ENCODE measurements around the gene FGFBP2. TPM values are rescaled to one million over a fixed set of nuclear protein-coding genes. Genes with fewer than 3 reads are reported as not detected.

The FGFBP2 gene
- total RNA-seq = 1.8 and 2.0 TPM in 2 replicates

- H3K27ac Mint-ChIP-seq = peak within 1 kb of the TSS; percentile 37
These were observed at the start of gene FGFBP2 for GRCh38 chr4:15963001-15963451. TSS of gene FGFBP2 (minus strand) at chr4:15963175. CDS start at chr4:15963129, 46 bp downstream.

GRCh38 chr4:16011173-16011572 lies 48.2 kb upstream of the FGFBP2 start:
- Mint-ChIP-seq H3K27ac (no peak overlapping the region), H3K36me3 (ENCODE audit: low read depth) (no peaks in the 10 kb centered on the region), H3K4me3 (no peak overlapping the region), H3K27me3 (peaks cover 9% of the 10 kb centered on the region), H3K9me3 (no peaks in the 10 kb centered on the region), H3K4me1 (no peaks in the 10 kb centered on the region)
- intact Hi-C loops (cut with micrococcal nuclease) = no loop called here
- DNase-seq = no peak

More at GRCh38 chr4:15963001-15963451, at the start of gene FGFBP2:
- H3K9me3 Mint-ChIP-seq = no peaks in the 10 kb centered on the region
- peak within 1 kb of the TSS; percentile 35 for H3K4me3 Mint-ChIP-seq
- H3K27me3 Mint-ChIP-seq = peaks cover 12% of the 10 kb centered on the region
- intact Hi-C loops (cut with micrococcal nuclease) = loop anchor here (1.0 kb wide), 1 partner anchor 38 kb away; no protein-coding TSS in a partner anchor
- H3K4me1 Mint-ChIP-seq = peaks cover 12% of the 10 kb centered on the region
- peak; percentile 86 for DNase-seq
- H3K36me3 Mint-ChIP-seq (ENCODE audit: low read depth) = no peaks in the 10 kb centered on the region

- Mint-ChIP-seq H3K27me3 (peaks cover 16% of the 10 kb centered on the region), H3K27ac (no peak overlapping the region), H3K4me3 (no peak overlapping the region), H3K4me1 (no peaks in the 10 kb centered on the region), H3K36me3 (ENCODE audit: low read depth) (no peaks in the 10 kb centered on the region), H3K9me3 (no peaks in the 10 kb centered on the region)
- no peak for DNase-seq
- intact Hi-C loops (cut with micrococcal nuclease) = no loop called here
These were observed 46.2 kb upstream of the FGFBP2 start for GRCh38 chr4:16009153-16009552.

GRCh38 chr4:16007471-16008095 lies 44.6 kb upstream of the FGFBP2 start:
- Mint-ChIP-seq H3K27me3 (peaks cover 17% of the 10 kb centered on the region), H3K36me3 (ENCODE audit: low read depth) (no peaks in the 10 kb centered on the region), H3K27ac (no peak overlapping the region), H3K4me1 (no peaks in the 10 kb centered on the region), H3K4me3 (no peak overlapping the region), H3K9me3 (no peaks in the 10 kb centered on the region)
- intact Hi-C loops (cut with micrococcal nuclease) = no loop called here
- DNase-seq = no peak

- Mint-ChIP-seq H3K4me3 (no peak overlapping the region), H3K27ac (no peak overlapping the region), H3K9me3 (no peaks in the 10 kb centered on the region), H3K4me1 (no peaks in the 10 kb centered on the region), H3K36me3 (ENCODE audit: low read depth) (no peaks in the 10 kb centered on the region), H3K27me3 (peaks cover 17% of the 10 kb centered on the region)
- intact Hi-C loops (cut with micrococcal nuclease) = no loop called here
- no peak for DNase-seq
These were observed 43.9 kb upstream of the FGFBP2 start for GRCh38 chr4:16006771-16007446.

- peaks cover 17% of the 10 kb centered on the region for H3K27me3 Mint-ChIP-seq
- H3K27ac Mint-ChIP-seq = no peak overlapping the region
- no peaks in the 10 kb centered on the region for H3K4me1 Mint-ChIP-seq
- intact Hi-C loops (cut with micrococcal nuclease) = no loop called here
- H3K36me3 Mint-ChIP-seq (ENCODE audit: low read depth) = no peaks in the 10 kb centered on the region
- no peaks in the 10 kb centered on the region for H3K9me3 Mint-ChIP-seq
- no peak overlapping the region for H3K4me3 Mint-ChIP-seq
- DNase-seq = no peak
These were observed 42.7 kb upstream of the FGFBP2 start for GRCh38 chr4:16005676-16006075.

GRCh38 chr4:16001484-16001858 lies 38.5 kb upstream of the FGFBP2 start:
- no peaks in the 10 kb centered on the region for H3K9me3 Mint-ChIP-seq
- peaks cover 13% of the 10 kb centered on the region for H3K27me3 Mint-ChIP-seq
- no peak overlapping the region for H3K27ac Mint-ChIP-seq
- intact Hi-C loops (cut with micrococcal nuclease) = loop anchor here (1.0 to 5.0 kb wide), 5 partner anchors 38 to 769 kb away; partner anchors contain the start of gene FGFBP2
- no peaks in the 10 kb centered on the region for H3K36me3 Mint-ChIP-seq (ENCODE audit: low read depth)
- DNase-seq = peak; percentile 82
- no peaks in the 10 kb centered on the region for H3K4me1 Mint-ChIP-seq
- H3K4me3 Mint-ChIP-seq = no peak overlapping the region

- peaks cover 8% of the 10 kb centered on the region for H3K27me3 Mint-ChIP-seq
- no peaks in the 10 kb centered on the region for H3K9me3 Mint-ChIP-seq
- no peak for DNase-seq
- intact Hi-C loops (cut with micrococcal nuclease) = loop anchor here (1.0 to 5.0 kb wide), 5 partner anchors 38 to 769 kb away; partner anchors contain the start of gene FGFBP2
- no peak overlapping the region for H3K4me3 Mint-ChIP-seq
- H3K36me3 Mint-ChIP-seq (ENCODE audit: low read depth) = no peaks in the 10 kb centered on the region
- H3K27ac Mint-ChIP-seq = no peak overlapping the region
- H3K4me1 Mint-ChIP-seq = no peaks in the 10 kb centered on the region
These were observed 37.9 kb upstream of the FGFBP2 start for GRCh38 chr4:16000708-16001483.

GRCh38 chr4:15996773-15997172 lies 33.8 kb upstream of the FGFBP2 start:
- intact Hi-C loops (cut with micrococcal nuclease) = no loop called here
- Mint-ChIP-seq H3K36me3 (ENCODE audit: low read depth) (no peaks in the 10 kb centered on the region), H3K27ac (no peak overlapping the region), H3K4me1 (no peaks in the 10 kb centered on the region), H3K27me3 (peaks cover 12% of the 10 kb centered on the region), H3K4me3 (no peak overlapping the region), H3K9me3 (no peaks in the 10 kb centered on the region)
- no peak for DNase-seq

GRCh38 chr4:15995826-15996225 lies 32.9 kb upstream of the FGFBP2 start:
- Mint-ChIP-seq H3K4me1 (no peaks in the 10 kb centered on the region), H3K36me3 (ENCODE audit: low read depth) (no peaks in the 10 kb centered on the region), H3K27me3 (peaks cover 15% of the 10 kb centered on the region), H3K9me3 (no peaks in the 10 kb centered on the region), H3K4me3 (no peak overlapping the region), H3K27ac (no peak overlapping the region)
- intact Hi-C loops (cut with micrococcal nuclease) = no loop called here
- no peak for DNase-seq

GRCh38 chr4:15992167-15992485 lies 29.2 kb upstream of the FGFBP2 start:
- no peak for DNase-seq
- H3K4me1 Mint-ChIP-seq = no peaks in the 10 kb centered on the region
- no peaks in the 10 kb centered on the region for H3K36me3 Mint-ChIP-seq (ENCODE audit: low read depth)
- no peaks in the 10 kb centered on the region for H3K9me3 Mint-ChIP-seq
- H3K27ac Mint-ChIP-seq = no peak overlapping the region
- H3K27me3 Mint-ChIP-seq = peaks cover 22% of the 10 kb centered on the region
- intact Hi-C loops (cut with micrococcal nuclease) = no loop called here
- H3K4me3 Mint-ChIP-seq = no peak overlapping the region

- H3K4me1 Mint-ChIP-seq = no peaks in the 10 kb centered on the region
- DNase-seq = no peak
These were observed 27.8 kb upstream of the FGFBP2 start for GRCh38 chr4:15990570-15991285.

GRCh38 chr4:15989424-15989823 lies 26.4 kb upstream of the FGFBP2 start:
- H3K27ac Mint-ChIP-seq = no peak overlapping the region
- no peaks in the 10 kb centered on the region for H3K36me3 Mint-ChIP-seq (ENCODE audit: low read depth)
- H3K9me3 Mint-ChIP-seq = no peaks in the 10 kb centered on the region
- H3K4me3 Mint-ChIP-seq = no peak overlapping the region
- H3K27me3 Mint-ChIP-seq = peaks cover 25% of the 10 kb centered on the region
- DNase-seq = no peak
- H3K4me1 Mint-ChIP-seq = no peaks in the 10 kb centered on the region
- intact Hi-C loops (cut with micrococcal nuclease) = no loop called here

More at GRCh38 chr4:15990570-15991285, 27.8 kb upstream of the FGFBP2 start:
- no peak overlapping the region for H3K27ac Mint-ChIP-seq
- intact Hi-C loops (cut with micrococcal nuclease) = no loop called here
- H3K4me3 Mint-ChIP-seq = no peak overlapping the region
- H3K27me3 Mint-ChIP-seq = peaks cover 25% of the 10 kb centered on the region
- no peaks in the 10 kb centered on the region for H3K9me3 Mint-ChIP-seq
- no peaks in the 10 kb centered on the region for H3K36me3 Mint-ChIP-seq (ENCODE audit: low read depth)

All from activated CD4-positive, alpha-beta T cell treated with anti-CD3 and anti-CD28 coated beads, Interleukin-2, amount 10 ng/mL, durations not matched to agents 24 days and 14 days (primary cell).